ENCODE data around the gene FAM118B.

The FAM118B gene

GRCh38 chr11:126303623-126304456 is 92.3 kb downstream of the FAM118B start, which contains the start of gene DCPS:
TSS of gene DCPS (plus strand) at chr11:126304060. CDS start at chr11:126304081, 21 bp downstream.
- H3K36me3 ChIP-seq (ENCODE audit: control insufficient read depth in 1 of 2, insufficient read depth in 2 of 2, low read depth in 1 of 2, low read length in 2 of 2), result peaks cover 3 to 4% of the 10 kb centered on the region in 2 experiments
- peak within 1 kb of the TSS; percentile 65 for H3K27ac ChIP-seq (ENCODE audit: low read length, poor library complexity, severe bottlenecking)
- H3K23ac ChIP-seq (ENCODE audit: low read length in 2 of 2), result no peak within 1 kb of the TSS
- H2AK5ac ChIP-seq (ENCODE audit: low read length, severe bottlenecking), result peak within 1 kb of the TSS; percentile 87
- no peaks in the 10 kb centered on the region for H3K9me3 ChIP-seq (ENCODE audit: control insufficient read depth, low read length)
- peak within 1 kb of the TSS in 1 of 2 experiments; percentile 39 for H2BK12ac ChIP-seq (ENCODE audit: low read length in 2 of 2)
- peak within 1 kb of the TSS; percentile 88 to 94 for H3K18ac ChIP-seq (ENCODE audit: low read depth in 1 of 2, low read length in 2 of 2)
- peak within 1 kb of the TSS in 1 of 2 experiments; percentile 45 for H3K14ac ChIP-seq (ENCODE audit: low read length in 2 of 2)
- H3K9ac ChIP-seq (ENCODE audit: low read length), result peak within 1 kb of the TSS; percentile 94
- peaks cover 4% of the 10 kb centered on the region for H3K4me1 ChIP-seq (ENCODE audit: control insufficient read depth, insufficient read depth, low read depth, low read length)
- peak within 1 kb of the TSS; percentile 99 for H4K8ac ChIP-seq (ENCODE audit: low read length)
- WGBS, result 3% methylated on average over 56 of the region's 61 CpGs
- H2BK5ac ChIP-seq (ENCODE audit: low read depth, low read length, poor library complexity, severe bottlenecking), result peak within 1 kb of the TSS; percentile 48
- no peaks in the 10 kb centered on the region for H3K27me3 ChIP-seq (ENCODE audit: control insufficient read depth in 1 of 2, insufficient read depth in 1 of 2, low read length in 2 of 2)
- H4K91ac ChIP-seq (ENCODE audit: low read length), result peak within 1 kb of the TSS; percentile 93
- peak; percentile 91 for DNase-seq
- peak within 1 kb of the TSS; percentile 78 for H3K4me2 ChIP-seq (ENCODE audit: low read length, poor library complexity, severe bottlenecking)
- peak within 1 kb of the TSS; percentile 90 for H2BK15ac ChIP-seq (ENCODE audit: low read depth, poor library complexity, severe bottlenecking)
- H2AFZ ChIP-seq (ENCODE audit: low read depth, low read length), result peak within 1 kb of the TSS; percentile 59
- H2BK120ac ChIP-seq (ENCODE audit: low read depth, low read length), result peak within 1 kb of the TSS; percentile 80
- H3K4me3 ChIP-seq (ENCODE audit: insufficient read depth in 1 of 2, low read depth in 1 of 2, low read length in 2 of 2), result peak within 1 kb of the TSS; percentile 69 to 91
- peak within 1 kb of the TSS; percentile 82 to 97 for H3K4ac ChIP-seq (ENCODE audit: low read depth in 1 of 2, low read length in 2 of 2)
- H3K79me1 ChIP-seq (replicated peaks; ENCODE audit: low read length, poor library complexity, severe bottlenecking), result peaks cover 17% of the 10 kb centered on the region

GRCh38 chr11:126304457-126305075 is 93.0 kb downstream of the FAM118B start:
- DNase-seq, result no peak
- Histone ChIP-seq H3K4ac (ENCODE audit: low read depth in 1 of 2, low read length in 2 of 2) (peak overlapping the region in 1 of 2 experiments; percentile 43), H3K23ac (ENCODE audit: low read length in 2 of 2) (no peak overlapping the region), H3K4me1 (ENCODE audit: control insufficient read depth, insufficient read depth, low read depth, low read length) (peaks cover 4% of the 10 kb centered on the region), H2BK120ac (ENCODE audit: low read depth, low read length) (peak overlapping the region; percentile 7), H4K8ac (ENCODE audit: low read length) (peak overlapping the region; percentile 59), H3K27ac (ENCODE audit: low read length, poor library complexity, severe bottlenecking) (peak overlapping the region; percentile 1), H3K14ac (ENCODE audit: low read length in 2 of 2) (no peak overlapping the region), H2AK5ac (ENCODE audit: low read length, severe bottlenecking) (peak overlapping the region; percentile 87), H3K9ac (ENCODE audit: low read length) (peak overlapping the region; percentile 94), H3K79me1 (replicated peaks; ENCODE audit: low read length, poor library complexity, severe bottlenecking) (peaks cover 17% of the 10 kb centered on the region), H2AFZ (ENCODE audit: low read depth, low read length) (no peak overlapping the region), H3K9me3 (ENCODE audit: control insufficient read depth, low read length) (no peaks in the 10 kb centered on the region), H3K36me3 (ENCODE audit: control insufficient read depth in 1 of 2, insufficient read depth in 2 of 2, low read depth in 1 of 2, low read length in 2 of 2) (peaks cover 3 to 8% of the 10 kb centered on the region in 2 experiments), H2BK12ac (ENCODE audit: low read length in 2 of 2) (peak overlapping the region in 1 of 2 experiments; percentile 39), H3K18ac (ENCODE audit: low read depth in 1 of 2, low read length in 2 of 2) (no peak overlapping the region), H2BK5ac (ENCODE audit: low read depth, low read length, poor library complexity, severe bottlenecking) (no peak overlapping the region), H4K91ac (ENCODE audit: low read length) (no peak overlapping the region), H3K27me3 (ENCODE audit: control insufficient read depth in 1 of 2, insufficient read depth in 1 of 2, low read length in 2 of 2) (no peaks in the 10 kb centered on the region), H3K4me3 (ENCODE audit: insufficient read depth in 1 of 2, low read depth in 1 of 2, low read length in 2 of 2) (peak overlapping the region; percentile 69 to 91), H3K4me2 (ENCODE audit: low read length, poor library complexity, severe bottlenecking) (peak overlapping the region; percentile 78), H2BK15ac (ENCODE audit: low read depth, poor library complexity, severe bottlenecking) (no peak overlapping the region)
- WGBS, result 74% methylated on average over 12 of the region's 12 CpGs

GRCh38 chr11:126305699-126306098 is 94.1 kb downstream of the FAM118B start:
- Histone ChIP-seq H3K9me3 (ENCODE audit: control insufficient read depth, low read length) (no peaks in the 10 kb centered on the region), H2AK5ac (ENCODE audit: low read length, severe bottlenecking) (no peak overlapping the region)

GRCh38 chr11:126307706-126308105 is 96.1 kb downstream of the FAM118B start:
- H2BK120ac ChIP-seq (ENCODE audit: low read depth, low read length), result no peak overlapping the region
- H3K4ac ChIP-seq (ENCODE audit: low read depth in 1 of 2, low read length in 2 of 2), result no peak overlapping the region
- H3K9me3 ChIP-seq (ENCODE audit: control insufficient read depth, low read length), result no peaks in the 10 kb centered on the region
- H3K79me1 ChIP-seq (replicated peaks; ENCODE audit: low read length, poor library complexity, severe bottlenecking), result peaks cover 20% of the 10 kb centered on the region
- H2AK5ac ChIP-seq (ENCODE audit: low read length, severe bottlenecking), result no peak overlapping the region
- no peak overlapping the region for H3K9ac ChIP-seq (ENCODE audit: low read length)
- no peak overlapping the region for H3K27ac ChIP-seq (ENCODE audit: low read length, poor library complexity, severe bottlenecking)
- no peaks in the 10 kb centered on the region for H3K27me3 ChIP-seq (ENCODE audit: control insufficient read depth in 1 of 2, insufficient read depth in 1 of 2, low read length in 2 of 2)
- no peak overlapping the region for H3K4me2 ChIP-seq (ENCODE audit: low read length, poor library complexity, severe bottlenecking)
- H2BK12ac ChIP-seq (ENCODE audit: low read length in 2 of 2), result no peak overlapping the region
- H2AFZ ChIP-seq (ENCODE audit: low read depth, low read length), result no peak overlapping the region
- H3K4me1 ChIP-seq (ENCODE audit: control insufficient read depth, insufficient read depth, low read depth, low read length), result peaks cover 8% of the 10 kb centered on the region
- WGBS, result 36% methylated on average over 4 of the region's 5 CpGs
- H2BK5ac ChIP-seq (ENCODE audit: low read depth, low read length, poor library complexity, severe bottlenecking), result no peak overlapping the region
- H2BK15ac ChIP-seq (ENCODE audit: low read depth, poor library complexity, severe bottlenecking), result no peak overlapping the region
- H3K18ac ChIP-seq (ENCODE audit: low read depth in 1 of 2, low read length in 2 of 2), result no peak overlapping the region
- H3K14ac ChIP-seq (ENCODE audit: low read length in 2 of 2), result no peak overlapping the region
- no peak overlapping the region for H4K91ac ChIP-seq (ENCODE audit: low read length)
- H4K8ac ChIP-seq (ENCODE audit: low read length), result no peak overlapping the region
- peaks cover 6 to 13% of the 10 kb centered on the region in 2 experiments for H3K36me3 ChIP-seq (ENCODE audit: control insufficient read depth in 1 of 2, insufficient read depth in 2 of 2, low read depth in 1 of 2, low read length in 2 of 2)
- no peak overlapping the region for H3K23ac ChIP-seq (ENCODE audit: low read length in 2 of 2)
- DNase-seq, result peak; percentile 49
- no peak overlapping the region for H3K4me3 ChIP-seq (ENCODE audit: insufficient read depth in 1 of 2, low read depth in 1 of 2, low read length in 2 of 2)

More at GRCh38 chr11:126305699-126306098, 94.1 kb downstream of the FAM118B start:
- Histone ChIP-seq H4K8ac (ENCODE audit: low read length) (no peak overlapping the region), H3K23ac (ENCODE audit: low read length in 2 of 2) (no peak overlapping the region), H3K4ac (ENCODE audit: low read depth in 1 of 2, low read length in 2 of 2) (no peak overlapping the region), H3K14ac (ENCODE audit: low read length in 2 of 2) (no peak overlapping the region), H3K4me3 (ENCODE audit: insufficient read depth in 1 of 2, low read depth in 1 of 2, low read length in 2 of 2) (no peak overlapping the region), H3K4me2 (ENCODE audit: low read length, poor library complexity, severe bottlenecking) (no peak overlapping the region), H3K18ac (ENCODE audit: low read depth in 1 of 2, low read length in 2 of 2) (no peak overlapping the region), H2BK5ac (ENCODE audit: low read depth, low read length, poor library complexity, severe bottlenecking) (no peak overlapping the region), H3K9ac (ENCODE audit: low read length) (no peak overlapping the region), H2BK12ac (ENCODE audit: low read length in 2 of 2) (no peak overlapping the region), H3K27me3 (ENCODE audit: control insufficient read depth in 1 of 2, insufficient read depth in 1 of 2, low read length in 2 of 2) (no peaks in the 10 kb centered on the region), H2AFZ (ENCODE audit: low read depth, low read length) (no peak overlapping the region), H3K4me1 (ENCODE audit: control insufficient read depth, insufficient read depth, low read depth, low read length) (peaks cover 6% of the 10 kb centered on the region), H4K91ac (ENCODE audit: low read length) (no peak overlapping the region), H3K27ac (ENCODE audit: low read length, poor library complexity, severe bottlenecking) (no peak overlapping the region), H3K79me1 (replicated peaks; ENCODE audit: low read length, poor library complexity, severe bottlenecking) (peaks cover 17% of the 10 kb centered on the region), H2BK120ac (ENCODE audit: low read depth, low read length) (no peak overlapping the region), H2BK15ac (ENCODE audit: low read depth, poor library complexity, severe bottlenecking) (no peak overlapping the region), H3K36me3 (ENCODE audit: control insufficient read depth in 1 of 2, insufficient read depth in 2 of 2, low read depth in 1 of 2, low read length in 2 of 2) (peaks cover 3 to 13% of the 10 kb centered on the region in 2 experiments)
- WGBS, result 96% methylated on average over 4 of the region's 4 CpGs
- DNase-seq, result no peak
